GM19468 (cell line): Measurements from ENCODE around the gene MYH1.

Source experiments
- ATAC-seq: cut with Tn5 transposase; IDR thresholded peaks from one replicate; pipeline ENCODE4 v1.9.1; 2021; ENCODE audit warnings: mild to moderate bottlenecking, moderate library complexity, moderate number of reproducible peaks; ENCODE audit not compliant: unreplicated experiment; ENCODE audit errors: extremely low read depth

The MYH1 gene

DNA sequence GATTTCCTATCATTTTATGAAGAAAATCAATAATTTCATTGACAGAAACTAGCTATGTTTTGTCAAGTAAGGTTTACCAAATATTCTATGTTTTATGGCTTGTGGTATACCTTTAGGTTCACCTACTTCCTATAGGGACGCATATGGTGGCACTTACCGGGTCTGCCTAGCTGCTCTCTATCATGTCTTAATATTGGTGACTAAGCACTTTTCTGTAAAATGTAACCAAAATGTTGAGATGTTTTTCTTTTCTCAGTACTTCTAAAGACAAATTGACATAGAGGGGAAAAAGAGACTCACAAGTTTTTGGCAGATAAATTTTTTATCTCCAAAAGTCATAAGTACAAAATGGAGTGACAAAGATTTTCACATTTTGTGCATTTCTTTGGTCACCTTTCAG lies 26.3 kb downstream of the MYH1 start:
- ATAC-seq = no peak

DNA sequence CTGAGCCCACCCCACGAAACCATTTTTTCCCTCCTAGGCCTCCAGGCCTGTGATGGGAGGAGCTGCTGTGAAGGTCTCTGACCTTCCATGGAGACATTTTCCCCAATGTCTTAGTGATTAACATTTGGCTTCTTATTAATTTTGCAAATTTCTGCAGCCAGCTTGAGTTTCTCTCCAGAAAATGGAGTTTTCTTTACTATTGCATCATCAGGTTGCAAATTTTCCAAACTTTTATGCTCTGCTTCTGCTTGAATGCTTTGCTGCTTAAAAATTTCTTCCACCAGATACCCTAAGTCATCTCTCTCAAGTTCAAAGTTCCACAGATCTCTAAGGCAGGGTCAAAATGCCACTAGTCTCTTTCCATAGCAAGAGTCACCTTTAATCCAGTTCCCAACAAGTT lies 36.1 kb downstream of the MYH1 start:
- ATAC-seq = no peak

GRCh38 chr17:10477701-10478100 lies 40.6 kb downstream of the MYH1 start:
- ATAC-seq = no peak

DNA sequence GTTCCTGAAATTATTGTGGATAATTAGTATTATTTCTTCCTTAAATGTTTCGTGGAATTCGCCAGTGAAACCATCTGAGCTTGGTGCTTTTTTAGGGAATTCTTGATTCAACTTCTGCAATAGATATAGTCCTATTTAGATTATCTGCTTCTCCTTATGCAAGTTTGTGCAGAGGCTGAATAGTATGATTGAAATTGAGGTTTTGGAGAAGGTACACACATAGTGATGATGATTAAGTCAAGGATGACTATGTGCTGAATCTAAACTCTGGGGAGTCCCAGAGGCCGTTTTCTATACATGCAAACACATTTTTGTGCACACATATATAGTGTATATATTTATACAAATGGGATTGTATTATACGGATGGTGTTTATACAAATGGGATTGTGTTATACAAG lies 43.8 kb downstream of the MYH1 start:
- no peak for ATAC-seq

DNA sequence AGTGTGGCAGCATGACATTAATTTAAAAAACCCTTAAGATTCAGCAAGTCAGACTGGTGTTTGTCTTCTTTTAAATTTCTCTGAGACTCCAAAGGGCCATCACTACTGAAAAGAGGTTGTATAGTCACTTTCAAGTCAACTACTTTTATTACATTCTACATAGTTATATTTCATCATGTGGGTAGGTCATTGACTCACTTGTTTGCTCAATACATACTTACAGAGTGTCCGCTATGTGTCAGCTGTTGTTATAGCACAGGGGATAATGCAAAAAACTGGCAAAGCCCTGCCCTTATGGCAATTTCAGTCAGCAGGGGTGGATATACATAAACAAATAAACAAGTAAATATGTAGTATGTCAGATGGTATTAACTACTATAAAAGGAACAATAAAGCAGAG lies 46.5 kb downstream of the MYH1 start:
- ATAC-seq = no peak

DNA sequence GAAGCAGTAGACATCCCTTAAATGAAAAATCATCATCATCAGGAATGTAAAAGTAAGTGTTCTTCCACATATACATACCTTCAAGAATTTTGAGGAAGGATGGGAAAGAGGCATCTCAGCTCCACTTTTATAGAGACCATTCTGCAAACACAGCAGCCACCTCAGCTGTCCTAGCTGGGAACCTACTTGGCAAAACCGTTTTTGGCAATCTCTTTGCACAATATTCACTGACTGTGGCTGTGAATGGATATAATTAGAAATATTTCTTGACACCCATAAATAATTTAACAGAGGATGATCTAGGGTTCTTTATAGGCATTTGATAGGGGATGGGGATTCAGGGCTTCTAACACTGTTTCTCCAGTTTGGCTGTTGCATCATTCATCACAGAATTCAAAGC lies 48.9 kb downstream of the MYH1 start, which contains the start of gene MYH4:
Gene MYH4, minus strand, starts transcription at position 101 of the 400 bp plus-strand sequence. CDS start 2,814 bp downstream, outside the sequence.
- no peak for ATAC-seq

GRCh38 chr17:10463402-10463801 lies 54.9 kb downstream of the MYH1 start:
- ATAC-seq = no peak

GRCh38 chr17:10460062-10460461 lies 58.3 kb downstream of the MYH1 start:
- no peak for ATAC-seq

DNA sequence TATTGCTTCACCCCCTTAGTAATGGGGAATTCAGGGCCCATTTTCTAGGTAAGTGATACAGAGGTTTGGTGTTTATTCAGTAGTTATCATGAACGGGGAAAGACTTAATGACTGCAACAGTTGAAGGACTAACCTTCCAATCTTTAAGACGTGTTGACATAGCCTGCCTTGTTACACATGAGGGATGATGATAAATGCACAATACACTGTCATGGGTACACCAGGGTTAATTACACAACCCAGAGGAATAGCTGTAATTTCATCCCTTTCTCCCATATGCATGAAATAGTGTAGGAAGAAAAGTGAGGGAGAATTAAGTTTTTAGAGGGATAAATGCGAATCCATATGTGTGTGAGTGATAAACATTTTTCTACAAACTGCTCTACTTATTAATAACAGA lies 59.6 kb downstream of the MYH1 start:
- ATAC-seq = no peak

- no peak for ATAC-seq
Observed at GRCh38 chr17:10457952-10458351, 60.4 kb downstream of the MYH1 start.

DNA sequence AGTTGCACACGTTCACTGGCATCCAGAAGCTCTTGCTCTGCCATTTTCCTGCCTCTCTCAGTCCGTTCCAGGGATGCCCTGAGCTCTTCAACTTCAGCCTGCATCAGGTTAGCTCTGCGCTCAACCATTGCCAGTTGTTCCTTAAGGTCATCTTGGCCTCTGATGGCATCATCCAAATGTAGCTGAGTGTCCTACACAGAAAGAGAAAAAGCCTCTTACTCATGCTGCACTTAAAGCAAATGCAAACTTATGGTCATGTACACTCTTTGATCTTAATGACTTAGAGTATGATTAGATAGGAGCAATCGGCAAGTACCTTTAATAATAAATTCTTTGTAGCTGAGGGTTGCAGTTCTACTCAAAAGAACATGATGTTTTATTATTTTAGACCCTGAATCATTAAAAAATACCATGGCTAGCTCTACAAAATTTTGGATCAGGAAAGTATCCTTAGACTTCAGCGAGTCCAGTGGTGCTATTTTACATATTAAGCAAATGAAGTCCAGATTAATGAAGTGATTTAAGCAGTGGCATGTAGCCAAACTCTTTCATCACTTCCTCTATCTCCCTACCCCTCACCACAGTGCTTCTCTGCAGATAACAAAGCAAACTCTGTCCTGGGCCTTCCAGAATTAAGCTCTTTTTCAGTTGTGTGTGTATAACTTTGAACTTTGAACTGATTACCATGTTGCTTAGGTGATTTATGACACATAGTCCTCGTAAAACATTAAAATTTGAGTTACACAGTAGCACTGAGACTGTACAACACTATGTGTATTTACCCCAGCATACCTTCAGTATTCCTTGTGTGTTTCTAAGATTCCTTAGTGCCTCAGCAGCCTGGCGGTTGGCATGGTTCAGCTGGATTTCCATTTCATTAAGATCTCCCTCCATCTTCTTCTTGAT lies 71.1 kb downstream of the MYH1 start:
- ATAC-seq = no peak
